Measurements from ENCODE around the gene SMIM24.

SMIM24 gene

GRCh38 chr19:3520166-3521103, 40.1 kb upstream of the SMIM24 start:
- no peak for TF ChIP-seq ZNF274 (IDR thresholded peaks at IDR 0.05; ENCODE audit: low read depth, low read length)
- H3K4me3 ChIP-seq (ENCODE audit: low read length) = no peak overlapping the region

- H3K4me3 ChIP-seq (ENCODE audit: low read length) = no peak overlapping the region
- no peak for TF ChIP-seq ZNF274 (IDR thresholded peaks at IDR 0.05; ENCODE audit: low read depth, low read length)
Observed at GRCh38 chr19:3519126-3519525, 38.8 kb upstream of the SMIM24 start.

- H3K4me3 ChIP-seq (ENCODE audit: low read length) = no peak overlapping the region
- no peak for TF ChIP-seq ZNF274 (IDR thresholded peaks at IDR 0.05; ENCODE audit: low read depth, low read length)
Observed at GRCh38 chr19:3518659-3519058, 38.3 kb upstream of the SMIM24 start.

- H3K4me3 ChIP-seq (ENCODE audit: low read length) = no peak overlapping the region
- no peak for TF ChIP-seq ZNF274 (IDR thresholded peaks at IDR 0.05; ENCODE audit: low read depth, low read length)
Observed at GRCh38 chr19:3518255-3518654, 37.9 kb upstream of the SMIM24 start.

GRCh38 chr19:3517638-3518037, 37.3 kb upstream of the SMIM24 start:
- no peak for TF ChIP-seq ZNF274 (IDR thresholded peaks at IDR 0.05; ENCODE audit: low read depth, low read length)
- H3K4me3 ChIP-seq (ENCODE audit: low read length) = no peak overlapping the region

GRCh38 chr19:3516675-3517207, 36.4 kb upstream of the SMIM24 start:
- no peak overlapping the region for H3K4me3 ChIP-seq (ENCODE audit: low read length)
- no peak for TF ChIP-seq ZNF274 (IDR thresholded peaks at IDR 0.05; ENCODE audit: low read depth, low read length)

GRCh38 chr19:3515891-3516422, 35.6 kb upstream of the SMIM24 start:
- H3K4me3 ChIP-seq (ENCODE audit: low read length) = no peak overlapping the region
- TF ChIP-seq ZNF274 (IDR thresholded peaks at IDR 0.05; ENCODE audit: low read depth, low read length) = no peak

GRCh38 chr19:3514930-3515329, 34.6 kb upstream of the SMIM24 start:
- no peak overlapping the region for H3K4me3 ChIP-seq (ENCODE audit: low read length)
- TF ChIP-seq ZNF274 (IDR thresholded peaks at IDR 0.05; ENCODE audit: low read depth, low read length) = no peak

- no peak overlapping the region for H3K4me3 ChIP-seq (ENCODE audit: low read length)
- no peak for TF ChIP-seq ZNF274 (IDR thresholded peaks at IDR 0.05; ENCODE audit: low read depth, low read length)
Observed at GRCh38 chr19:3513229-3514140, 33.2 kb upstream of the SMIM24 start.

GRCh38 chr19:3512562-3513228, 32.4 kb upstream of the SMIM24 start:
- H3K4me3 ChIP-seq (ENCODE audit: low read length) = no peak overlapping the region
- no peak for TF ChIP-seq ZNF274 (IDR thresholded peaks at IDR 0.05; ENCODE audit: low read depth, low read length)

- no peak for TF ChIP-seq ZNF274 (IDR thresholded peaks at IDR 0.05; ENCODE audit: low read depth, low read length)
- H3K4me3 ChIP-seq (ENCODE audit: low read length) = no peak overlapping the region
Observed at GRCh38 chr19:3511506-3512251, 31.4 kb upstream of the SMIM24 start.

- no peak for TF ChIP-seq ZNF274 (IDR thresholded peaks at IDR 0.05; ENCODE audit: low read depth, low read length)
- no peak overlapping the region for H3K4me3 ChIP-seq (ENCODE audit: low read length)
Observed at GRCh38 chr19:3510727-3511126, 30.4 kb upstream of the SMIM24 start.

- H3K4me3 ChIP-seq (ENCODE audit: low read length) = no peak overlapping the region
- no peak for TF ChIP-seq ZNF274 (IDR thresholded peaks at IDR 0.05; ENCODE audit: low read depth, low read length)
Observed at GRCh38 chr19:3509566-3509989, 29.3 kb upstream of the SMIM24 start.
